Lung microvascular endothelial cell (primary cell): ENCODE measurements around the gene CD300A. TPM values are rescaled to one million over a fixed set of nuclear protein-coding genes. Genes with fewer than 3 reads are reported as not detected.

ENCODE experiments used
- DNase-seq, 2 donors: peaks; one replicate each; pipeline versions ENCODE4 v3.0.0 to v3.0.0-alpha.2; 2010; ENCODE audit warnings: low read depth in 2 of 2
- total RNA-seq: library from RNA; depleted of rRNA; stranded (reverse); fragments of >200 nt; gene quantifications from 2 replicates; pipeline ENCODE4 v1.2.1, GENCODE V29; 2014

The CD300A gene
- total RNA-seq, 1 donor from 2014 or later = not detected

DNA sequence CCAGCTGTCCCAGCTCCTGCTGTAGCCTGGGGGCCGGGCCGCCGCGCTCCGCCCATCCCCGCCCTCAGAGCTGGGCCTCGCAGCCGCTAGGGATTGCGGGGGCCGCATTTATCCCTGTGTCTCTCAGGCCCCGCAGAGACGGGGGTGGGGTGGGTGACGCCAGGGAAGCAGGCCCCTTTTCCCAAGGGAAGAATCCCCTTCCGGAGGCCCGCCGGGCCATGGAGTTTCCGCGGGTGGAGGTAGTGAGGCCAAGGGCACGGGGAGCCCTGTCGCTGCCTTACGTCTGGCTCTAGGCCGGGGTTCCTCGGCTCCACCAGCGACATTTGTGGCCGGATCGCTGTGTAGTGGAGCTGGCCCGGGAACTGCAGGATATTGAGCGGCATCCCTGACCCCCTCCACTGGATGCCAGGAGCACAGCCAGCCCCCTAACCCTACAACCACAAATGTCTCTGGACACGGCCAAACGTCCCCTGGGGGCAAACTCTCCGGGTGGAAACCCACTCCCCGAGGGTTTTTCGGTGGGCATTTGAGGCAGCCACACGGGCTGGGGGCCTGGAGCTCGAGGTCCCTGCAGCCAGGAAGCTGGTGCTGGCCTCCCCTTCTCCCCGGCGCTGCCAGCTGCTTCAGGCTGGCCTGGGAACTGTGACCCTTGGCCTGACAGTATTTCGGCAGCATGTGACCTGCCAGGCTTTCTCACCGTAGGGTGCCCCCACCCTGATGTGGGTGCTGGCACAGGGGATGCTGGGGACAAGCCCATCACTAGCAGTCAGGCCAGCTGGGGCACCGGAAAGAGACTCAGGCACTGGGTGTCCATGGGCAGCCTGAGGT is 12.0 kb upstream of the CD300A start:
- DNase-seq = peak in 1 of 2 donors; percentile 45

DNA sequence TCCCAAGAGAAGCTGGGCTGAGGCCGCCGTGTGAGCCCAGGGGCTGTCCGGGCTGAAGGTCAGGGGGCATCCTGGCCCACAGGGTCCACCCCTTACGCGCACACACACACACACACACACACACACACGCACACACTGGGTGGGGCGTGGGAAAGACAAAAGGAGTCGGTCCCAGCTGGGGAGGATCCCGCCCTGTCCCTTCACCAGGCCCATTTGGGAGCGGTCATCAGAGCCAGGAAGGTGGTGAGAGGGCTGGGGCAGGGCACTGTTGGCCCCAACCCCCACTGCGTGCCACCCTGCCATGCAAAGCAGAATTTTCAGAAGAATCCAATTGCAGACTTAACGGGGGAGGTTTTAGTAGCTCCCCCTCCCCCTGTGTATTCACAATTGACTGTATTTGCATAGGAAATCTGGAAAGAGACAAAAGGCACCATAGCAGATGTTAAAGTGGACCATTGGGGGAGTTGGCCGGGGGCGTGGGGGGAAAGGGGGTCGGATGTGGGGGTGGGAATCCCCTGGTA is 11.3 kb upstream of the CD300A start:
- DNase-seq = no peak

DNA sequence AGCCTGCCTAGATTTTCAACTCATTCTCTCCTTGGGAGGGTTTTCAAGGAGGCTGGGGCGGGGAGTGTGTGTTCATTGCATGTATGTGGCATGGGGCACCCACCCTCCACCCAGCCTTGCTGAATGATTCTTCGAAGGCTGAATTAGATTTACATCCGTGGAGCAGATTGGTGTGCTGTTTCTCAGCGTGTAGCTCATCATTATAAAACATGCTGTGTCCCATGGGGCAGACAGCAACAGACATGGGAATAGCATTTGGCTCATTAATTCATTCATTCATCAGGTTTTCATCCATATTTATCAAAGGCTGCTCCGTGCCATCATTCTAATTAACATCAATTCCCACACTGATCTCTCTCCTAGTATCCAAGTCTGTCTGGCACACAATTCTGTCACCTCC is 10.6 kb upstream of the CD300A start:
- DNase-seq = no peak

GRCh38 chr17:74457146-74457819 is 9.2 kb upstream of the CD300A start:
- DNase-seq = peak; percentile 62 to 76

GRCh38 chr17:74457820-74458166 is 8.6 kb upstream of the CD300A start:
- DNase-seq = no peak

DNA sequence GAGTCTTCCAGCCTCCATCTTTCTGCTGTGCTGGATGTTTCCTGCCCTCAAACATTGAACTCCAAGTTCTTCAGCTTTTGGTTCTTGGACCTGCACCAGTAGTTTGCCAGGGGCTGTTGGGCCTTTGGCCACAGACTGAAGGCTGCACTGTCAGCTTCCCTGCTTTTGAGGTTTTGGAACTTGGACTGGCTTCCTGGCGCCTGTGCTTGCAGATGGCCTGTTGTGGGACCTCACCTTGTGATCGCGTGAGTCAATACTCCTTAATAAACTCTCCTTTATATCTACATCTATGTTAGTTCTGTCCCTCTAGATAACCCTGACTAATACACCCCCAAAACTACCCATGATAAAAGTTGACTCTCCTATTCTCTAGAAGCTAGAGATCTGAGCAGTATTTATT is 7.6 kb upstream of the CD300A start:
- no peak for DNase-seq

- no peak for DNase-seq
Measured at GRCh38 chr17:74459622-74460021, 6.8 kb upstream of the CD300A start.

GRCh38 chr17:74460241-74460640 is 6.2 kb upstream of the CD300A start:
- DNase-seq = no peak

- DNase-seq = no peak
Measured at GRCh38 chr17:74460996-74461395, 5.4 kb upstream of the CD300A start.

DNA sequence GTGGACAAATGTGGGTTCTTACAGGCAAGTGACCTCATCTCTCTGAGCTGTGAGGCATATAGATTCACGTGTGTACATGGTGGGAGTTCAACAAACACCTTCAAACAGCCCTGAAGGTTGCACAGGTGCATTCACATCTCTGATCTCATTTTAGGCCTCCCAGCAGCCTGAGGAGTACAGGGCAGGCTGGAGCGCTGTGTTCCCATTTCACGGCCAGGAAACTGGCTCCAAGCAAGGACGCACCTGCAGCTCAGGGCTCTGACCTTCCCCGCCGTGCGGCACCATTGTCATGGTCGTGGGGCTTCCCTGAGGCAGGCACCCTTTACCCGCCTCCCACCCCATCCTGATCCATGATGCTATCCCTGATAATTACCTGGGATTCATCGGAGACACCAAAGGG is 4.8 kb upstream of the CD300A start:
- DNase-seq = no peak

DNA sequence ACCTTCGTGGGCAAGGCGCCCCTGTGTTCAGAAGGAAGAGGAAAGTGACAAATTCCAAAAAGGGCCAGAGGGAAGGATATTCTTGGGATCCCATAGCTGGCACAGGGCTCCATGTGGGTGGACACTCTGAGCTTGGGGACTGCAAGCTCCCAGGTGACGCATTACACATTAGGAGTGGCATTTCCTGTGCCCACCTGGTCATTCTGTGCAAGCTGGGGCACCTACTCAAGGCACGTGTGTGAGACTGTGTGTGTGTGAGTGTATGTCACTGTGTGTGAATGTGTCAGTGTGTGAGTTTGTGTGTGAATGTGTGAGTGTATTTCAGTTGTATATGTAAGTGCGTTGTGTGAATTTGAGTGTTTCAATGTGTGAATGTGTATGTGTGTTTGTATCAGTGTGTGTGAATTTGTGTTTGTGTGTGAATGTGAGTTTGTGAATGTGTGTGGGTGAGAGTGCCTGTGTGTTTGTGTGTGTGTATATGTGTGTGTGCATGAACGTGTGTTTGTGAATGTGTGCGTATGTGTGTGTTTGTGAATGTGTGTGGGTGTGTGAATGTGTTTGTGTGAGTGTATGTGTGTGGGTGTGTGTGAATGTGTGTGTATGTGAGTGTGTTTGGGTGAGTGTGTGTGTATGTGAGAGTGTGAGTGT is 1.6 kb upstream of the CD300A start:
- no peak for DNase-seq

DNA sequence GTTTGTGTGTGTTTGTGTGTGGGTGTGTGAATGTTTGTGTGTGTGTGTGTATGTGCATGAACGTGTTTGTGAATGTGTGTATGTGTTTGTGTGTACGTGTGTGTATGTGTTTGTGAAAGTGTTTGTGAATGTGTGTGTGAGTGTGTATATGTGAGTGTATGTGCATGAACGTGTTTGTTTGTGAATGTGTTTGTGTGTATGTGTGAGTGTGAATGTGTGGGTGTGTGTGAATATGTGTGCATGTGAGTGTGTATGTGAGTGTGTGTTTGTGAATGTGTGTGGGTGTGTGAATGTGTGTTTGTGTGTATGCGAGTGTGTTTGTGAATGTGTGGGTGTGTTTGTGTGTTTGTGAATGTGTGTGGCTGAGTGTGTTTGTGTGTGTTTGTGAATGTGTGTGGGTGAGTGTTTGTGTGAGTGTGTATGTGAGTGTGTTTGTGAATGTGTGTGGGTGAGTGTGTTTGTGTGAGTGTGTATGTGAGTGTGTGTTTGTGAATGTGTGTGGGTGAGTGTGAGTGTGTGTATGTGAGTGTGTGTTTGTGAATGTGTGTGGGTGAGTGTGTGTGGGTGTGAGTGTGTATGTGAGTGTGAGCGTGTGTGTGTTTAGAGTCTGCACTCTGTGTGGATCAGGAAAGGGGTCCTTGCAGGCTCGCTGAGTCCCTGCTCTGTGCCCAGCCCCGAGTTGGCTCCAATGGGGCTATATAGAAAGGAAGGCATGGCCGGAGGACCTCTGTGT is 890 bp upstream of the CD300A start:
- no peak for DNase-seq

- no peak for DNase-seq
Measured at GRCh38 chr17:74466828-74467184, 372 bp downstream of the CD300A start.

- no peak for DNase-seq
Measured at GRCh38 chr17:74467221-74467951, 952 bp downstream of the CD300A start.

GRCh38 chr17:74471341-74471740 is 4.9 kb downstream of the CD300A start:
- no peak for DNase-seq

DNA sequence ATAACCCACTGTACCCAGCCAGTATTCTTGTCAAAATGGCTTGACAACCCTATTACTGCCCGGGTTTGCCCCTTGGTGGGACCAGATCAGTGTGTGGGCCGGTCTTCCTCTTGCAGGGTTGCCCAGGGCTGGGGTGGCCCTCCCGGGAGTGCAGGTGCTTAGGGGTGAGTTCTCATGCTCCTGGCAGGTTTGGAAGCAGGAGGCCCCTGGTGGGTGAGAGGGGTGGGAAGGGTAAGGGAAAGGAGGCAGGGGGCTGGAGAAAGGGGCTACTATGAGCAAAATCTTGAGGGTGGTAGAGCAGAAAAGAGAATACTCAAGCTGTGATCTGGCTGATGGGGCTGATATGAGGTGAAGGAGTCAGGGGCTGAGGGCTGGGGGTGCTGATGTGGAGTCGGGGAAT is 6.5 kb downstream of the CD300A start:
- no peak for DNase-seq

DNA sequence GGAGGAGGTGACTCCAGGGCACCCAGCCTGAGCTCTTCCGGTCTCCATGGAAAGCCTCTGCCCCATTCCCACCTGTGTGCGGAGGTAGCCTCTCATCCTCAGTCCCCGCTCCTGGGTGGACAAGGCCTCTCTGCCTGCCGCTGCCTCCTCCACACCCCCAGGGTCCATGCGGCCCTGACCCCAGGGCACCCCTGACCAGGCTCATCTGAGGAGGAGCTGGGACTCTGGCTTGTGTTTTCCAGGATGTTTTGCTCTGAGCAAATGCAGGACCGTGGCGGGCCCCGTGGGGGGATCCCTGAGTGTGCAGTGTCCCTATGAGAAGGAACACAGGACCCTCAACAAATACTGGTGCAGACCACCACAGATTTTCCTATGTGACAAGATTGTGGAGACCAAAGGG is 6.9 kb downstream of the CD300A start:
- DNase-seq = no peak

- DNase-seq = no peak
Measured at GRCh38 chr17:74474043-74474792, 7.8 kb downstream of the CD300A start.

DNA sequence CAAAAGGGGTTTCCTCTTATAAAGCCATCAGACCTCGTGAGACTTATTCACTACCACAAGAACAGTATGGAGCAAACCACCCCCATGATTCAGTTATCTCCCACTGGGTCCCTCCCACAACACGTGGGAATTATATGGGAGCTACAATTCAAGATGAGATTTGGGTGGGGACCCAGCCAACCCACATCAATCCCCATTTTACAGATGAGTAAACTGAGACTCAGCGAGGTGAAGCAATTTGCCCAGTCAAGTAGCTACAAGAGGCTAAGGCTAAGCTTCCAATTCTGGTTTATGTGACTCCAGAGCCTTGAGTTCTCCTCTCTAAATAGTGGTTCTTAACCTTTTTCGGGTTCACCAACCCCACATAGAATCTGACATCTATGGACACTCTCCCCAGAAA is 8.8 kb downstream of the CD300A start:
- DNase-seq = no peak

DNA sequence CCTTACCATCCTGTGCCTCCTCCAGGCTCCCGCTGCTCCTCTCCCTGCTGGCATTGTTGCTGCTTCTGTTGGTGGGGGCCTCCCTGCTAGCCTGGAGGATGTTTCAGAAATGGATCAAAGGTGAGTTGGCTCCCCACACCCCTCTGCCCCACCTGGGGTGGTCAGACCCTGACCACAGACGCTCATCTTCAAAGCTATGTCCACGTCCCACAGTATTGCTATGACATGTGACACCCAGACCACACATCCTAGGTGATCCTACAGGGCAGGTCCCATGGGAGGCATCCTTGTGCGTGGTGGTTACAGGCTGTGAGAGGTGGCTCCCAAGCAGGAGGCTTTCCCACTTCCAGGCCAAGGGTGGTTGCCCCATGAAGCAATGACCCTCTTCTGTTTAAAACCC is 11.0 kb downstream of the CD300A start:
- DNase-seq = no peak
